22Rv1 (cell line): Measurements from ENCODE around the gene GPR156.

Experiments
- CTCF ChIP-seq: fragments of 450-650 bp; IDR thresholded peaks from 2 replicates; pipeline ENCODE4 v1.5.1; 2017; ENCODE audit warnings: mild to moderate bottlenecking
- ZFX ChIP-seq: fragments of 450-650 bp; IDR thresholded peaks from 2 replicates; pipeline ENCODE4 v1.6.1; 2017; ENCODE audit warnings: antibody characterized with exemption, borderline replicate concordance

- TF ChIP-seq CTCF (no peak), ZFX (no peak)
Observed at GRCh38 chr3:120172070-120172469, 113.0 kb downstream of the GPR156 start.
